Gastrocnemius medialis (tissue), 4 donors: ENCODE results near the gene PDGFRB.

Source experiments
- POLR2A ChIP-seq, 2 donors: fragments of 450-650 bp; IDR thresholded peaks; one replicate each; pipeline ENCODE4 v1.6.1; 2017; ENCODE audit warnings: antibody characterized with exemption in 2 of 2, mild to moderate bottlenecking in 2 of 2, moderate library complexity in 2 of 2
- TF ChIP-seq, protein P1 (sequence below), 5 experiments: fragments of 450-650 bp in 3 of 5; fragments of 200-600 bp in 2 of 5; sonication (generic) in 2 of 5; IDR thresholded peaks in 4 of 5; conservative IDR thresholded peaks in 1 of 5; 1 replicate in 4 of 5; 2 replicates in 1 of 5; pipeline ENCODE4 v1.5.1; 2016 to 2019; ENCODE audit warnings: antibody characterized with exemption in 5 of 5, mild to moderate bottlenecking in 3 of 5, moderate library complexity in 3 of 5

GRCh38 chr5:150064681-150065220, 90.9 kb downstream of the PDGFRB start:
- TF ChIP-seq, protein P1, sequence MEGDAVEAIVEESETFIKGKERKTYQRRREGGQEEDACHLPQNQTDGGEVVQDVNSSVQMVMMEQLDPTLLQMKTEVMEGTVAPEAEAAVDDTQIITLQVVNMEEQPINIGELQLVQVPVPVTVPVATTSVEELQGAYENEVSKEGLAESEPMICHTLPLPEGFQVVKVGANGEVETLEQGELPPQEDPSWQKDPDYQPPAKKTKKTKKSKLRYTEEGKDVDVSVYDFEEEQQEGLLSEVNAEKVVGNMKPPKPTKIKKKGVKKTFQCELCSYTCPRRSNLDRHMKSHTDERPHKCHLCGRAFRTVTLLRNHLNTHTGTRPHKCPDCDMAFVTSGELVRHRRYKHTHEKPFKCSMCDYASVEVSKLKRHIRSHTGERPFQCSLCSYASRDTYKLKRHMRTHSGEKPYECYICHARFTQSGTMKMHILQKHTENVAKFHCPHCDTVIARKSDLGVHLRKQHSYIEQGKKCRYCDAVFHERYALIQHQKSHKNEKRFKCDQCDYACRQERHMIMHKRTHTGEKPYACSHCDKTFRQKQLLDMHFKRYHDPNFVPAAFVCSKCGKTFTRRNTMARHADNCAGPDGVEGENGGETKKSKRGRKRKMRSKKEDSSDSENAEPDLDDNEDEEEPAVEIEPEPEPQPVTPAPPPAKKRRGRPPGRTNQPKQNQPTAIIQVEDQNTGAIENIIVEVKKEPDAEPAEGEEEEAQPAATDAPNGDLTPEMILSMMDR (IDR thresholded peaks at IDR 0.05 in 4 of 5, conservative IDR thresholded peaks at IDR 0.05 in 1 of 5) = no peak
- TF ChIP-seq POLR2A (IDR thresholded peaks at IDR 0.05) = no peak
